K562 (cell line): Measurements from ENCODE around the gene UBL3. TPM values are rescaled to one million over a fixed set of nuclear protein-coding genes. Genes with fewer than 3 reads are reported as not detected.

Experiments
- ATAC-seq: fragments of 200-7000 bp; cut with Tn5 transposase; 3 replicates; pipeline ENCODE4 v1.9.1; 2020; ENCODE audit warnings: moderate library complexity
- BruUV-seq: library from RNA; stranded (reverse); fragments of 400-500 nt; replicated peaks from 2 replicates; lab custom pipeline; 2021; lab: Mats Ljungman, UMichigan
- CTCF ChIA-PET: fragments of 300-600 bp; formaldehyde crosslinking; extraction: SDS; loops from one replicate; lab custom pipeline; 2021; ENCODE audit warnings: low intra/inter-chr PET ratio; lab: Yijun Ruan, JAX
- POLR2A ChIA-PET: fragments of 300-600, 350-650 bp; sonication (Branson Sonifier 250); formaldehyde crosslinking; extraction: SDS; loops from one replicate; lab custom pipeline; 2021; ENCODE audit warnings: antibody characterized with exemption, inconsistent platforms; lab: Yijun Ruan, JAX
- DNase-seq, 4 experiments: peaks; one replicate each; pipeline versions ENCODE4 v3.0.0 to v3.0.0-alpha.2; 2011 to 2018; ENCODE audit warnings: low spot score in 3 of 4, mixed read lengths in 3 of 4; ENCODE audit errors: extremely low read depth in 1 of 4
- FAIRE-seq: peaks from 2 replicates; lab custom pipeline; 2011; peaks lifted over from hg19 to GRCh38; lab: Jason Lieb, UNC
- H2AFZ ChIP-seq: 2 replicates; pipeline ENCODE4 v1.6.0; 2011; ENCODE audit warnings: low read depth, low read length, control low read depth, inconsistent platforms
- H3K27ac ChIP-seq: fragments of 200-600 bp; 3 replicates; pipeline ENCODE4 v1.8.0; 2011; ENCODE audit warnings: low read depth, mild to moderate bottlenecking, control low read depth, inconsistent platforms, low read length, moderate library complexity, mixed read lengths; ENCODE audit errors: extremely low read depth
- H3K27me3 ChIP-seq, 2 experiments: fragments of 300-600 bp in 1 of 2; 2 replicates in 1 of 2; 3 replicates in 1 of 2; pipeline versions ENCODE4 v1.6.0 to v1.8.0; 2011; ENCODE audit warnings: inconsistent platforms in 2 of 2, low read length in 2 of 2, mild to moderate bottlenecking in 1 of 2, mixed read lengths in 1 of 2, moderate library complexity in 1 of 2; ENCODE audit not compliant: control insufficient read depth in 2 of 2, insufficient read depth in 2 of 2
- H3K36me3 ChIP-seq: fragments of 300-600 bp; 3 replicates; pipeline ENCODE4 v1.8.0; 2011; ENCODE audit warnings: mild to moderate bottlenecking, low read length, inconsistent platforms; ENCODE audit not compliant: control insufficient read depth, insufficient read depth
- H3K4me1 ChIP-seq, 2 experiments: fragments of 200-600 bp in 1 of 2; replicated peaks in 1 of 2; 2 replicates in 1 of 2; 3 replicates in 1 of 2; pipeline versions ENCODE4 v1.5.1 to v1.8.0; 2011; ENCODE audit warnings: inconsistent platforms in 2 of 2, low read length in 2 of 2, mild to moderate bottlenecking in 1 of 2, mixed read lengths in 1 of 2, moderate library complexity in 1 of 2; ENCODE audit not compliant: control insufficient read depth in 2 of 2, insufficient read depth in 2 of 2
- H3K4me2 ChIP-seq: 2 replicates; pipeline ENCODE4 v1.6.1; 2011; ENCODE audit warnings: low read length, control low read depth, inconsistent platforms, mixed read lengths; ENCODE audit not compliant: insufficient read depth
- H3K4me3 ChIP-seq: fragments of 200-600 bp; sonication (generic), shearing (Covaris generic); 2 replicates; pipeline ENCODE4 v1.5.1; 2016; ENCODE audit warnings: control low read depth, inconsistent platforms
- H3K79me2 ChIP-seq: fragments of 200-600 bp; 3 replicates; pipeline ENCODE4 v1.8.0; 2011; ENCODE audit warnings: low read length, inconsistent platforms; ENCODE audit not compliant: control insufficient read depth, insufficient read depth
- H3K9ac ChIP-seq, 2 experiments: 2 replicates each; pipeline versions ENCODE4 v1.6.0 to v1.6.1; 2011; ENCODE audit warnings: low read depth in 2 of 2, low read length in 2 of 2, control low read depth in 1 of 2, inconsistent platforms in 1 of 2, mild to moderate bottlenecking in 1 of 2, mixed read lengths in 1 of 2; ENCODE audit not compliant: insufficient read depth in 1 of 2
- H3K9me1 ChIP-seq: one replicate; pipeline ENCODE4 v1.6.0; 2011; ENCODE audit warnings: inconsistent platforms, mild to moderate bottlenecking, low read length, moderate library complexity; ENCODE audit not compliant: control insufficient read depth, insufficient read depth
- H3K9me3 ChIP-seq: replicated peaks from 2 replicates; pipeline ENCODE4 v1.5.1; 2011; ENCODE audit warnings: low read depth, low read length, inconsistent platforms; ENCODE audit not compliant: control insufficient read depth, insufficient read depth
- H4K20me1 ChIP-seq: replicated peaks from 2 replicates; pipeline ENCODE4 v1.6.1; 2011; ENCODE audit warnings: low read length, inconsistent platforms, mixed read lengths; ENCODE audit not compliant: control insufficient read depth, insufficient read depth
- DEAF1 ChIP-seq: fragments of 450-650 bp; formaldehyde crosslinking; IDR thresholded peaks from 2 replicates; pipeline ENCODE4 v1.4.0; 2020; ENCODE audit warnings: mild to moderate bottlenecking, moderate library complexity
- SP1 ChIP-seq: sonication (generic); formaldehyde crosslinking; IDR thresholded peaks from 2 replicates; pipeline ENCODE4 v1.8.1; 2022; ENCODE audit warnings: mild to moderate bottlenecking, missing genetic modification reagents
- THRA ChIP-seq: fragments of 450-650 bp; IDR thresholded peaks from 2 replicates; pipeline ENCODE4 v1.6.1; 2017; ENCODE audit warnings: mild to moderate bottlenecking, moderate library complexity
- WGBS: fragments of 100-300 bp; shearing (Covaris generic); methylation state at CpG from one replicate; pipeline ENCODE4 v1.1.6; 2016; ENCODE audit warnings: low coverage, mixed read lengths; ENCODE audit not compliant: insufficient coverage; ENCODE audit errors: missing lambda C conversion rate; 5-methylcytosine and 5-hydroxymethylcytosine counted together
- in situ Hi-C: fragments of 300-500 bp; cut with MboI; formaldehyde crosslinking; loops from 4 replicates; pipeline ENCODE4 v1.15.0; 2018; ENCODE audit warnings: inconsistent platforms, mixed read lengths
- intact Hi-C: fragments of 100-400 bp; cut with micrococcal nuclease; formaldehyde crosslinking; loops from 2 replicates; pipeline ENCODE4 v1.14.2; 2022
- polyA plus RNA-seq, 8 experiments: library from polyadenylated mRNA; depleted of rRNA in 4 of 8; stranded (reverse) in 5 of 8; unstranded in 3 of 8; fragments of >200 nt; fragmentation: Nextera tagmentation in 2 of 8; fragmentation: Illumina TruSeq in 1 of 8; extraction: Ambion mirVana in 2 of 8; extraction: Trizol in 1 of 8; gene quantifications; 2 replicates each; pipeline versions ENCODE4 v1.2.1 to v1.2.3, GENCODE V29; 2011 to 2014; ENCODE audit warnings: inconsistent platforms in 1 of 8, missing spikeins in 1 of 8
- total RNA-seq, 7 experiments: library from RNA; depleted of rRNA in 6 of 7; stranded (reverse); fragments of >200 nt in 6 of 7; fragmentation: Illumina TruSeq in 2 of 7; extraction: Trizol in 2 of 7; gene quantifications; 2 replicates each; pipeline versions ENCODE4 v1.2.1 to v1.2.3, GENCODE V29; 2011 to 2021; ENCODE audit warnings: low replicate concordance in 1 of 7

The UBL3 gene
- total and polyA plus RNA-seq, 9 of the 15 experiments (the other 6 are each of a cell fraction or from before 2014, with no cell fraction given), result 0.64 to 2.4 (median 1.8) TPM

- H3K9me3 ChIP-seq, result no peaks in the 10 kb centered on the region
- DNase-seq, result no peak
- no peak overlapping the region for H3K27ac ChIP-seq
- no peaks in the 10 kb centered on the region for H3K79me2 ChIP-seq
- H3K4me1 ChIP-seq, result no peaks in the 10 kb centered on the region
- no peak overlapping the region for H2AFZ ChIP-seq
- TF ChIP-seq SP1 (CRISPR knock-in tag) (no peak), THRA (no peak), DEAF1 (CRISPR knock-in tag) (no peak)
- no peak overlapping the region for H3K9ac ChIP-seq
- no peaks in the 10 kb centered on the region; a peak in 1 of 5 replicates for H3K27me3 ChIP-seq
- ChIA-PET POLR2A (no interaction called here), CTCF (no interaction called here)
- ATAC-seq, result no peak
- WGBS, result 5% methylated on average over 2 of the region's 2 CpGs
- in situ Hi-C loops (no loop called here), intact Hi-C loops (no loop called here)
- H3K9me1 ChIP-seq, result no peaks in the 10 kb centered on the region
- no peak for FAIRE-seq
- no peak overlapping the region for H3K4me2 ChIP-seq
- no peak overlapping the region for H3K4me3 ChIP-seq
- no peaks in the 10 kb centered on the region for H4K20me1 ChIP-seq
- H3K36me3 ChIP-seq, result no peaks in the 10 kb centered on the region
- no TSS peak for BruUV-seq
These were observed 93.9 kb downstream of the UBL3 start for GRCh38 chr13:29756506-29756905.
